GM06990 (cell line): ENCODE results near the gene FBXW8.

Experiments
- DNase-seq: peaks from one replicate; pipeline ENCODE4 v3.0.0-alpha.2; 2011; ENCODE audit not compliant: insufficient read length; ENCODE audit errors: extremely low read depth
- H3K27me3 ChIP-seq: replicated peaks from 2 replicates; pipeline ENCODE4 v1.6.0; 2011; ENCODE audit warnings: low read length; ENCODE audit not compliant: control insufficient read depth, insufficient read depth
- H3K36me3 ChIP-seq: 2 replicates; pipeline ENCODE4 v1.5.1; 2011; ENCODE audit warnings: low read length; ENCODE audit not compliant: control insufficient read depth, insufficient read depth
- H3K4me3 ChIP-seq: replicated peaks from 2 replicates; pipeline ENCODE4 v1.5.1; 2011; ENCODE audit warnings: low read depth, mild to moderate bottlenecking, control low read depth, low read length
- CTCF ChIP-seq: IDR thresholded peaks from 2 replicates; pipeline ENCODE4 v1.5.1; 2011; ENCODE audit warnings: low read length, control low read depth, mild to moderate bottlenecking, inconsistent platforms; ENCODE audit not compliant: insufficient read depth, poor library complexity, severe bottlenecking

FBXW8 gene

GRCh38 chr12:116901612-116902011 is 9.1 kb upstream of the FBXW8 start:
- no peak for DNase-seq
- H3K27me3 ChIP-seq = no peaks in the 10 kb centered on the region; the same call in 1 of the 2 replicates
- H3K36me3 ChIP-seq = no peaks in the 10 kb centered on the region
- H3K4me3 ChIP-seq = no peak overlapping the region
- no peak for TF ChIP-seq CTCF

- H3K4me3 ChIP-seq = no peak overlapping the region
- no peaks in the 10 kb centered on the region for H3K36me3 ChIP-seq
- no peak for DNase-seq
- no peaks in the 10 kb centered on the region; the same call in 1 of the 2 replicates for H3K27me3 ChIP-seq
- no peak for TF ChIP-seq CTCF
Observed at GRCh38 chr12:116903818-116904217, 6.9 kb upstream of the FBXW8 start.

- H3K36me3 ChIP-seq = no peaks in the 10 kb centered on the region
- no peak for DNase-seq
- TF ChIP-seq CTCF = no peak
- H3K27me3 ChIP-seq = no peaks in the 10 kb centered on the region; the same call in 1 of the 2 replicates
- no peak overlapping the region for H3K4me3 ChIP-seq
Observed at GRCh38 chr12:116906285-116906684, 4.5 kb upstream of the FBXW8 start.

GRCh38 chr12:116910280-116910644 is 488 bp upstream of the FBXW8 start:
- TF ChIP-seq CTCF = no peak
- no peaks in the 10 kb centered on the region for H3K27me3 ChIP-seq
- no peak for DNase-seq

GRCh38 chr12:116915326-116915725 is 4.6 kb downstream of the FBXW8 start:
- no peak for DNase-seq
- Histone ChIP-seq H3K27me3 (no peaks in the 10 kb centered on the region), H3K4me3 (no peak overlapping the region), H3K36me3 (no peaks in the 10 kb centered on the region)
- TF ChIP-seq CTCF = no peak

More at GRCh38 chr12:116910280-116910644, 488 bp upstream of the FBXW8 start:
- peak overlapping the region; percentile 76 for H3K4me3 ChIP-seq
- no peaks in the 10 kb centered on the region for H3K36me3 ChIP-seq

- TF ChIP-seq CTCF = no peak
- no peak for DNase-seq
- Histone ChIP-seq H3K4me3 (no peak overlapping the region), H3K27me3 (no peaks in the 10 kb centered on the region), H3K36me3 (no peaks in the 10 kb centered on the region)
Observed at GRCh38 chr12:116916122-116916521, 5.4 kb downstream of the FBXW8 start.
